Thoracic aorta (tissue), 2 donors: ENCODE data around the gene KEAP1. TPM values are rescaled to one million over a fixed set of nuclear protein-coding genes. Genes with fewer than 3 reads are reported as not detected.
"Not testable (repeated sequence)": the region's sequence is repeated elsewhere in the genome, so short reads cannot be mapped to it uniquely, and the experiment has no call there.

ENCODE experiments used
- ATAC-seq: fragments of 150-250 bp; one replicate; pipeline ENCODE4 v1.8.0; 2017; ENCODE audit warnings: low read depth; ENCODE audit not compliant: insufficient number of reproducible peaks, low FRiP score
- DNase-seq: peaks from one replicate; pipeline ENCODE4 v3.0.0-alpha.2; 2020; ENCODE audit warnings: low spot score
- H3K27ac ChIP-seq, 2 donors: fragments of 200-600 bp; sonication (generic); 1 replicate in 1 of 2; 2 replicates in 1 of 2; pipeline ENCODE4 v1.5.1; 2016; ENCODE audit warnings: mild to moderate bottlenecking in 2 of 2, moderate library complexity in 2 of 2
- H3K27me3 ChIP-seq: fragments of 200-600 bp; sonication (generic); replicated peaks from 2 replicates; pipeline ENCODE4 v1.6.0; 2016; ENCODE audit warnings: mild to moderate bottlenecking; ENCODE audit not compliant: insufficient read depth
- H3K36me3 ChIP-seq: fragments of 200-600 bp; sonication (generic); one replicate; pipeline ENCODE4 v1.5.1; 2016
- H3K4me1 ChIP-seq, 2 donors: fragments of 200-600 bp; sonication (generic); 1 replicate in 1 of 2; 2 replicates in 1 of 2; pipeline versions ENCODE4 v1.5.1 to v1.6.0; 2016; ENCODE audit warnings: low read depth in 2 of 2, mild to moderate bottlenecking in 1 of 2; ENCODE audit not compliant: control insufficient read depth in 1 of 2
- H3K4me3 ChIP-seq: fragments of 200-600 bp; sonication (generic); 2 replicates; pipeline ENCODE4 v1.5.1; 2016; ENCODE audit warnings: mild to moderate bottlenecking
- H3K9me3 ChIP-seq: fragments of 200-600 bp; sonication (generic); 2 replicates; pipeline ENCODE4 v1.5.1; 2016
- total RNA-seq, 2 donors: library from RNA; depleted of rRNA; stranded (reverse); fragments of >200 nt; gene quantifications; one replicate each; pipeline versions ENCODE4 v1.1.0 to v1.2.3, GENCODE V29; 2016
- TF ChIP-seq, protein P1 (sequence below): fragments of 200-600 bp; sonication (generic); IDR thresholded peaks from one replicate; pipeline ENCODE4 v1.5.1; 2019; ENCODE audit warnings: antibody characterized with exemption

KEAP1 gene
- 10 to 100 TPM; 42.0 to 57.3 TPM for total RNA-seq

DNA sequence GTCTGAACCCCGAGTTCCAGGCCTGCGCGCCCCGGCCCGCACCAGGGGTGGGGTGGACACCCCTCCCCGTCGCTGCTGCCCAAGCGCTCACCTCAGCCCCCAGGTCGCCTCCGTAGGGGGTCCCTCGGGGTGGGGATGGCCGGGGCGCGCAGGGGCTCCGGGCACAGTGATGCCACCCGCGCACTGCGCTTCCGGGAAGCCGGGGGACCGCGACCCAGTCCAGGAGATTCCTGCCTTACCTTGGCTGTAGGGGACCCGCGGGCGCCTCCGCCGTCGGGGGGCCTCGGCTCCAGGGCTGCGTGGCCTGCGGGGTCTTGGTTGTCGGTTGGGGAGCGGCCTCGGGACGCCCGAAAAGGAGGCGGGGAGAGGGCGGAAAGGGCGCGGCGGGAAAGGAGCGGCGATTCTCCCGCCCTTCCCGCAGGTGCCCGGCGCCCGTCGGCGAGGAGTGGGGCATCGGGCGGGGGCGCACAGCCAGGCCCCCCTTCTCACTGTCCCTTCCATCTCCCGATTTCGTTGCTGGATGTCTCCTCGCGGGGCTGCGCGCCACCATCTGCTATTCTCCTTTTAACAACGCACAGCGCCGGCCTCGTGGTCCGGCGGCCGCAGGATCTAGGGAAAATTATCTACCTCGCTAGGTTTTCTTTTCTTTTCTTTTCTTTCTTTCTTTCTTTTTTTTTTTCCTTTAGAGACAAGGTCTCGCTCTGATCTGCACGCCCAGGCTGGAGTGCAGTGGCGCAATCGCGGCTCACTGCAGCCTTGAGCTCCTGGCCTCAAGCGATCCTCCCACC is at the start of gene KEAP1:
Gene KEAP1, minus strand, starts transcription at position 355 of the 788 bp plus-strand sequence. CDS start 3,323 bp downstream, outside the sequence.
- no peak for ATAC-seq
- no peak for DNase-seq
- Histone ChIP-seq H3K9me3 (no peaks in the 10 kb centered on the region), H3K27me3 (no peaks in the 10 kb centered on the region), H3K4me3 (peak within 1 kb of the TSS; percentile 96), H3K27ac (peak within 1 kb of the TSS; percentile 99), H3K36me3 (peaks cover 8% of the 10 kb centered on the region), H3K4me1 (peaks cover 20 to 35% of the 10 kb centered on the region in 2 donors)
- TF ChIP-seq, protein P1, sequence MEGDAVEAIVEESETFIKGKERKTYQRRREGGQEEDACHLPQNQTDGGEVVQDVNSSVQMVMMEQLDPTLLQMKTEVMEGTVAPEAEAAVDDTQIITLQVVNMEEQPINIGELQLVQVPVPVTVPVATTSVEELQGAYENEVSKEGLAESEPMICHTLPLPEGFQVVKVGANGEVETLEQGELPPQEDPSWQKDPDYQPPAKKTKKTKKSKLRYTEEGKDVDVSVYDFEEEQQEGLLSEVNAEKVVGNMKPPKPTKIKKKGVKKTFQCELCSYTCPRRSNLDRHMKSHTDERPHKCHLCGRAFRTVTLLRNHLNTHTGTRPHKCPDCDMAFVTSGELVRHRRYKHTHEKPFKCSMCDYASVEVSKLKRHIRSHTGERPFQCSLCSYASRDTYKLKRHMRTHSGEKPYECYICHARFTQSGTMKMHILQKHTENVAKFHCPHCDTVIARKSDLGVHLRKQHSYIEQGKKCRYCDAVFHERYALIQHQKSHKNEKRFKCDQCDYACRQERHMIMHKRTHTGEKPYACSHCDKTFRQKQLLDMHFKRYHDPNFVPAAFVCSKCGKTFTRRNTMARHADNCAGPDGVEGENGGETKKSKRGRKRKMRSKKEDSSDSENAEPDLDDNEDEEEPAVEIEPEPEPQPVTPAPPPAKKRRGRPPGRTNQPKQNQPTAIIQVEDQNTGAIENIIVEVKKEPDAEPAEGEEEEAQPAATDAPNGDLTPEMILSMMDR: no peak

DNA sequence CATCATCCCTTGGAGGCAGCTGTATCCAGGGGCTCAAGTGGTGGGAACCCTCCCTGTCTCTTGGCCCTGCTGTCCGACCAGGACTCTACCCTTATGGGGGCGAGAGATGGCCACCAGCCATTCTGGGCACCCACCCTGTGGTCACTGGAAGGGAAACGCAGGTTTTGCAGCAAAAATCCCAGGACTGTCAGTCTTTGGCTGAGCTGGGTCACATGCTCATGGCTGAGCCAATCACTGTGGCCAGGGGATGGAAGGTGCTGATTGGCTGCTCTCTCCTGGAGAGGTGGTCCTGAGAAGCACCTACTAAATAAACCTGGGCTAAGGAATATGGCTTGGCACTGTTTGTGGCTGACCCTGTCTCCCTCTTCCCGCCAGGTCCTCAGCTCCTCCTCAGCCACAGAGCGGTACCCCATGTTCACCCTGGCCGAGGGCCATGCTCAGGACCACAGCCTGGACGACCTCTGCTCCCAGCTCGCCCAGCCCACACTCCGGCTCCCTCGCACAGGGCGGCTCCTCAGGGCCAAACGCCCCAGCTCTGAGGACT is 49.4 kb upstream of the KEAP1 start:
- Histone ChIP-seq H3K4me1 (no peaks in the 10 kb centered on the region), H3K27ac (no peak overlapping the region), H3K9me3 (no peaks in the 10 kb centered on the region), H3K27me3 (no peaks in the 10 kb centered on the region), H3K4me3 (no peak overlapping the region), H3K36me3 (peaks cover 51% of the 10 kb centered on the region)
- no peak for ATAC-seq
- TF ChIP-seq, protein P1: no peak
- no peak for DNase-seq

DNA sequence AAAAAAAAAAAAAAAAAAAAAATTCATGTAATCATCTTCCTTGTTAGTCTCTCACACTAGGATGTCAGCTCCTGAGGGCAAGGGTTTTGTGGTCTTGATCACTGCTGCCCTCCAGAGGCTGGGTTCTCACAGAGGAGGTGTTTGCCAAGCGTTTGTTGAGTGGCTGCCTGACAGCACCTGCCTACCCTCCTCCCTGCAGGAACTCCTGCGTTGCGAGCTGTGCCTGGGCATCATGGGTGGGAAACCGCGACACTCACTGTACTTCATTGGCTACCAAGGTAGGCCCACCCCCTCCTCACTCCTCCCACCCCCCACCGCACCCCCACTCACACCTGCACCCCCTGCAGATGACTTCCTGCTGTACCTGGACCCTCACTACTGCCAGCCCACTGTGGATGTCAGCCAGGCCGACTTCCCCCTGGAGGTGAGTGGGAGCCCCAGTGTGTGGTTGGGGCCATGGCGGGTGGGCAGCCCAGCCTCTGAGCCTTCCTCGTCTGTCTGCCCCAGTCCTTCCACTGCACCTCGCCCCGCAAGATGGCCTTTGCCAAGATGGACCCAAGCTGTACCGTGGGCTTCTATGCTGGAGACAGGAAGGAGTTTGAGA is 48.6 kb upstream of the KEAP1 start:
- no peak for ATAC-seq
- no peak overlapping the region for H3K27ac ChIP-seq
- H3K27me3 ChIP-seq: no peaks in the 10 kb centered on the region
- peaks cover 49% of the 10 kb centered on the region for H3K36me3 ChIP-seq
- no peak overlapping the region for H3K4me3 ChIP-seq
- DNase-seq: no peak
- no peaks in the 10 kb centered on the region for H3K4me1 ChIP-seq
- TF ChIP-seq, protein P1: no peak
- H3K9me3 ChIP-seq: no peaks in the 10 kb centered on the region

DNA sequence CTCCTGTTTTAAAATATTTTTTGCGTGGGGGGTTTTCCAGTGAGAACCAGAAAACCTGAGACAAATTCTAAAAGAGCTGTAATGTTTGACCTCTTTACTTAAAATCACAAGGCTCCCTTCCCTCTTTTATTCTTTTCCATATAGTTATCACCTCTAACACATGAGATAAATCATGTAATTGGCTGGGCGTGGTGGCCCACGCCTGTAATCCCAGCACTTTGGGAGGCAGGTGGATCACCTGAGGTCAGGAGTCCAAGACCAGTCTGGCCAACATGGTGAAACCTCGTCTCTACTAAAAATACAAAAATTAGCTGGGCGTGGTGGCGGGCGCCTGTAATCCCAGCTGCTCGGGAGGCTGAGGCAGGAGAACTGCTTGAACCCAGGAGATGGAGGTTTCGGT is 47.9 kb upstream of the KEAP1 start:
- H3K27ac ChIP-seq, H3K4me1 ChIP-seq, H3K4me3 ChIP-seq, ATAC-seq, H3K27me3 ChIP-seq, DNase-seq, H3K9me3 ChIP-seq: not testable (repeated sequence)
- H3K36me3 ChIP-seq: peaks cover 41% of the 10 kb centered on the region

DNA sequence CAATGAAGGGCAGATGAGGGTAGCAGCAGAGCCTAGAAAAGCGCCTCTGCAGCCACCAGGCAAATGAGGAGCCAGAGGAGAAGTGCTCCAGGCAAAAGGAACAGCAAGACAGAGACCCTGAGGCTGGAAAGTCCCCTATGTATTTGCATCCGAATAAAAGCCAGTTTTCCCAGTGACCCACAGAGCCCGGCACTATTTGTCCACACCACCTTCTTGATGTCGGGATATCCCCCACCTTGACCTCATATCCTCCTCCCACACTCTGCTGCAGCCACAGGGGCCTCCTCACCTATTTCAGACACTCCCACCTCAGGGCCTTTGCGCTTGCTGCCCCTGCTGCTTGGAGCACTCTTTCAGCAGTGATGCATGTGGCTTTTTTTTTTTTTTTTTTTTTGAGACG is 47.2 kb upstream of the KEAP1 start:
- TF ChIP-seq, protein P1: no peak
- peaks cover 41% of the 10 kb centered on the region for H3K36me3 ChIP-seq

More for the DNA sequence above, 47.2 kb upstream of the KEAP1 start:
- H3K27ac ChIP-seq: no peak overlapping the region
- H3K9me3 ChIP-seq: no peaks in the 10 kb centered on the region
- H3K4me3 ChIP-seq: no peak overlapping the region
- H3K4me1 ChIP-seq: peaks cover under 1 to 1% of the 10 kb centered on the region in 2 donors
- DNase-seq (no peak), ATAC-seq (no peak)
- H3K27me3 ChIP-seq: no peaks in the 10 kb centered on the region
